Dedifferentiated amniotic fluid mesenchymal stem cell (primary cell): ENCODE measurements around the gene TYW1B.
"Not testable (repeated sequence)": the region's sequence is repeated elsewhere in the genome, so short reads cannot be mapped to it uniquely, and the experiment has no call there.

Experiments used
- DNase-seq: peaks from one replicate; pipeline ENCODE4 v3.0.0-alpha.2; 2016; ENCODE audit errors: extremely low spot score

TYW1B gene

DNA sequence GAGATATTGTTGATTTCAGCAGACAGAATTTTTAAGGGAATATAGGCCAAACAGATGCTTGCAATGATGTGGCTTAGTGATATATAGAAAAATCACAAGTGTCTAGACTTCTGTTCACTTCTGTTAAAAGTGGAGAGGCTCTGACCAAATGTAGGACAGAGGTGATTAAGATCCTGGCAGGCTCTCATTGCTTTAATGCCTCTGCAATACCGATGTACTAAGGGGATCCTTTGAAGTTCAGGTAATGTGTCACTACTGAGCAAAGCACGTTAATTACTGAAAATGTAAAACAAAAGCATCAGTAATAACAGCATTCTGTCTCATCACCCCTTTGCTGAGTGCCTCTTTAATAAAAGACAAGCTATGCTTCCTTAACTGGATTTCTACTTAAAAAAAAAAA, 131.4 kb downstream of the TYW1B start:
- not testable (repeated sequence) for DNase-seq

- not testable (repeated sequence) for DNase-seq
These were observed 132.5 kb downstream of the TYW1B start for GRCh38 chr7:72695482-72695881.

- DNase-seq = not testable (repeated sequence)
These were observed 136.6 kb downstream of the TYW1B start for GRCh38 chr7:72691442-72691841.

DNA sequence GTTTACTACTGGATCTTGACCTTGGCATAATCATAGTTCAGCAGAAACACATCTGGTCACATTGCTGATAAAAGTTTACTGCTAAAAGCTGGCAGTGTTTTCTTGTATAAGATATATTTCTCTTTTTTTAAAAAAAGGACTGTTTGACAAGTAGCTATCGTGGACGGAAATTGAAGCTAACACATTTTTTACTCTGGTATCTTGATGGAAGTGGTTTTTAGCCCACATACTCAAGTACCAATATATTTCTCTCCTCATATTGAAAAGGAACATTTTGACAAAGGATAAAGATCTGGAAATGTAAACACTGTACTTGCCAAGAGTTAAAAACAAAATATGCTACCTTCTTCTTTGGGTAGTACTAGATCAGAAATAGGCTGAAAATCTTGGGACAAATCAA, 137.8 kb downstream of the TYW1B start:
- not testable (repeated sequence) for DNase-seq

- not testable (repeated sequence) for DNase-seq
These were observed 138.7 kb downstream of the TYW1B start for GRCh38 chr7:72689344-72689743.

DNA sequence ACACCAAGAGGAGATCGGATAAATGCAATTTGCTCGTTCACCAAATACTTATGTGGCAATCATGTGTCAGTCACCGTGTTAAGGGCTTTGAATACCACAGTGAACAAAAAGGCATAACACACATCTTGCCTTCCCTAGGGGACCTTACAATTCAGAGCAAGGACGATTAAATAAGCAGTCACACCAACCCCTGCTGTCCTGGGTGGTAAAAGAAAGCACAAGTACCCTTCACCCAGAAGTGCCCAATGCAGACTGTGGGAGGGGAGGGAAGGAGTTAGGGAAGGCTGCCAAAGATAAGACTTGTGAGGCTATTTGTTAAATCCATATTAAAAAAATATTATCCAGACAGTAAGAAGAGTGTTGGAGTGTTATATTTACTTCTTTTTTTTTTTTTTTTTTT, 146.8 kb downstream of the TYW1B start:
- not testable (repeated sequence) for DNase-seq

DNA sequence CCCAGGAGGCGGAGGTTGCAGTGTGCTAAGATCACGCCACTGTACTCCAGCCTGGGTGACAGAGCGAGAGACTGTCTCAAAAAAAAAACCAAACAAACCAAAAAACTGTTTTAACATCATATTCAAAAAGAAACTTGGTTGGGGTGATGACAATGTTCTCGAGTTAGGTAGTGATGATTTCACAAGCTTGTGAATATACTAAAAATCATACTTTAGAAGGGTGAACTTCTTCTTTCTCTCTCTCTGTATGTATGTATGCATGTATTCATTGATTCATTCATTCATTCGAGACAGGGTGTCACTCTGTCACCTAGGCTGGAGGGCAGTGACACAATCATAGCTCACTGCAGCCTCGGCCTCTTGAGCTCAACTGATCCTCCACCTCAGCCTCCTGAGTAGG, 151.1 kb downstream of the TYW1B start:
- DNase-seq = not testable (repeated sequence)

- DNase-seq = not testable (repeated sequence)
These were observed 151.8 kb downstream of the TYW1B start for GRCh38 chr7:72676086-72676690.

DNA sequence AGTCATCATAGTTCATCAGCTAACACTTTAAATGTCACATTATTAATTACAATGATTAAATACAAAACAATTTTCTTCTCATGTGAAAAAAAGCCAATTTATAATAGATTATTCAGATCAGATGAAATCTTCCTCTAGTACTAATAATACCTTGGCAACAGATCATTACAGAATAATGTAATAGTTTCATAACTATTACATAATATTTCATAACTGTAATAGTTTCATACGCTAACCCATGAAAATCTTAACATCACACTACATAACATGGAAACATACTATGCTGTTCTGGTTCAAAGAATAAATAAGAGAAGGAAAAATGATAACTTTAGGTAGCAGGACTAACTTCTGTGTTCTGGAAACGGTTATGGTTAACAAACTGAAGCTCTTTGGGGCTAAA, 152.3 kb downstream of the TYW1B start:
- not testable (repeated sequence) for DNase-seq

GRCh38 chr7:72674394-72674793, 153.6 kb downstream of the TYW1B start:
- no peak for DNase-seq

GRCh38 chr7:72670850-72671249, 157.2 kb downstream of the TYW1B start:
- not testable (repeated sequence) for DNase-seq

DNA sequence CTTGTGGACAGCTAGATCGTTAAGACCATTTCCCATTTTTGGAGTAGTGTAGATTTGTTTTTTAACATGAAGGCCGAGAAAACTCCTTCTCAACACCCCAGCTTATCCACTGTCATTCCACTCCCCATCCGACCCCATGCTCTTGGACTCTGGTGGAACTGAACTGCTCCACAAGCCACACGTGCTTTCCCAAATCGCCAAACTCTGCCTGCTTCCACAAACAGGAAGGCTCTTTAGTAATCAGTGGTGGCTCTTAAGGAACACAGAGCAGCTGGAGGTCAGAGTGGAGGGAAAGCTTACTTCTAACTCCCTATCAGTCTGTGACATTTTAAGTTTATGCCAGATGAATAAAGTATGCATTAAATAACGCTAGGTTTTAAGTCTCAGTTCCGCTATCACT, 159.6 kb downstream of the TYW1B start:
- DNase-seq = not testable (repeated sequence)

GRCh38 chr7:72667049-72667448, 161.0 kb downstream of the TYW1B start:
- DNase-seq = not testable (repeated sequence)

DNA sequence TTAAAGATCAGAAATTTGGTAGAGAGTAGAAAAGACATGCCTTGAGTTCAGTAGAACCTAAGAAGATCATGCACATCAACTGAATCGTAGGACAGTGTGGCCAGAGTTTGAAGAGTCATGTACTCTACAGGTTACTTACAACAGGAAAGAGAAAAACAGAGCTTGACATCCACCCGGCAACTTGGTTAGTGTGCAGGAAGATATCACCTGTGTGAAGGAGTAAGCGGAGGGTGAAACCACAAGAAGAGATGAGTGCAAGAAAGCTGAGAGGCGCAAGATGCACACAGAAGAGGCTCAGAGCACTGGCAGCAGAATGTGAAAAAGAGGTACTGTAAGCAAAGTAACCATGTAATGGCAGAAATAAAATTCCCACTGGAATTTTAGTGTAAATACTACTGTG, 179.4 kb downstream of the TYW1B start:
- DNase-seq = not testable (repeated sequence)

GRCh38 chr7:72643708-72644107, 184.3 kb downstream of the TYW1B start:
- DNase-seq = not testable (repeated sequence)

DNA sequence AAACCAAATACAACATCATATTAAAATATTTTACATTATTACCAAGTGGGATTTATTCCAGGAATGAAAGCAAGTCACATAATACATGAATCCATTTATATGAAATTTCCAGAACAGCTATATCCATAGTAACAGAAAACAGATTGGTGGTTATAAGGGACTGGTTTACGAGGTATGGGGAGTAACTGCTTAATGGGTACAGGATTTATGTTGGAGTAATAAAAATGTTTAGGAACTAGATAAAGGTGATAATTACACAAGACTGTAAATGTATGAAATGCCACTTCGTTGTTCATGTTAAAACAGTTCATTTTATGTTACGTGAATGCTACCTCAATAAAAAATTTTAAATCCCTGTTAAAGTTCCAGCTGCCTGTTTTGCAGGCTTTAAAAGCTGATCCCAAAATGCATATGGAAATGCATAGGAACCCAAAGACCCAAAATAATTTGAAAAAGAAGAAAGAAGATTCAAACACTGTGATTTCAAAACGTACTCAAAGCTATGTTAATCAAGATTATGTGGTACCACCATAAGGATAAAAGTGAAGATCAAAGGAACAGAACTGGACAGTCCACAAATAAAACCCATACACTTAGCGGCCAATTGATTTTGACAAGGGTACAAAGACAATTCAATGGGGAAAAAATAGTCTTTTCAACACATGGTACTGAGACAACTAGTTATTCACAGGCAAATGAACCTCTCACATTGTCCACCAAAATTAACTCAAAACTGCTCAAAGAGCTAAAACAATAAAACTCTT, 186.3 kb downstream of the TYW1B start:
- DNase-seq = not testable (repeated sequence)

DNA sequence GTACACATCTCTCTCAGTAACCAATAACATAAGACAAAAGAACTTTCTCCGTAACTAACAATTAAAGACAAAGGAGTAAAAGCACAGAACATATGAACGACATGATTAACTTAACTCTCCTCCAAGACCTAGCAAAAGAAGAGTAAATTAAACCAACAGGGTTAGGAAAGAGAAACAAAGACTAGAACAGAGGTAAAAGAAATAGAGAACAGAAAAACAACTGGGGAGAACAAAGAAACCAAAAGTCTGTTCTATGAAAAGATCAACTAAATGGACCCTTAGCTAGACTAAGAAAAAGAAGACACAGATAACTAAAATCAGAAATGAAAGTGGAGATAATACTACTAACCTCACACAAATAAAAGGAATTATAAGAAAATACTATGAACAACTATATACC, 187.3 kb downstream of the TYW1B start:
- DNase-seq = not testable (repeated sequence)

DNA sequence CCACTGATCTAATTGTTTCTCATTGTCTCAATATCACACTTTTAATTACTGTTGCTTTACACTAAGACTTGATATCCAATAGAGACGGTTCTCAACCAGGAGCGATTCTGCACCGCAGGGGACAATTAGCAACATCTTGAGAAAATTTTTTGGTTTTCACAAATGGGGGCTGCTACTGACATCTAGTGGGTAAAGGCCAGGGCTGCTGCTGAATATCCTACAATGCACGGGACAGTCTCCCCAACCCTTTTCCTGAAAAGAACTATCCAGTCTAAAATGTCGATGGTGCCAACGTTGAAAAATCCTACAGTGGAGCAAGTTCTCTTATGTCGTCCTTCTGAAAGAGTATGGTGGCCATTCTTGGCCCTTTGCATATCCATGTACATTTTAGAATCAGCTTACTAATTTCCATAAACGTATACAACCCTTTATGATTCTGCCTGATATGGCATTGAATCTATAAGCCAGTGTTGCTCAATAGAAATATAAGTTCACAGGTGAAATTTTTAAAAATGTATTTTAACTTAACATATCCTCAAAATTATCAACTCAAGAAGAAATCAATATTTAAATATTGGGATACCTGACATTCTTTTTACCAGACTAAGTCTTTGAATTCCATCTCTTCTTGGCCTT, 192.6 kb downstream of the TYW1B start:
- DNase-seq = not testable (repeated sequence)

- DNase-seq = not testable (repeated sequence)
These were observed 195.2 kb downstream of the TYW1B start for GRCh38 chr7:72632765-72633292.

GRCh38 chr7:72628375-72628774, 199.6 kb downstream of the TYW1B start:
- not testable (repeated sequence) for DNase-seq

DNA sequence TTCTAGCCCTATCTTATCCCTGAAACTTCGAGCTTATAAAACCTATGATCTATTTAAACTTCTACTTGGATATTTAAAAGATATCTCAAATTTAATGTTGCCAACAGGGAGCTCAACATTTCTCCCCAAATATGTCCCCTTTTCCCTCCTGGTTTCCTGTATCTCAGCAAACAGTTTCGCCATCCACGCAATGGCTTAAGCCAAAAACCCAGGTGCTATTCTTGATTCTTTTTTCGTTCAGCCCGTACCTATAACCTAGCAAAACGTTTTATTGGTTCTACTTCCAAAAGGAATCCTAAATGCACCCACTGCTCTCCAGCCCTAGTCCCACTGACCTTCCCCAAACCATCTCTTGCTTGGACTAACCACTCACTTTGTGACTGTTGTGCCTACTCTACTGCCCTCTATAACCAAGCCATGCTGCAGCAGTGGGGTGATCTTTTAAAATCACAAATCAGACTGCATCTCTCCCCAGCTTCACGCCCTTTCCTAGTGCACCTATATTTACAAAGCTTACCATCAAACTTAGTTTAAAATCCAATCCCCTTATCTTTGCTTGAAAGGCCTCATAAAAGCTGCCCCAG, 201.5 kb downstream of the TYW1B start:
- not testable (repeated sequence) for DNase-seq
